Stimulated activated naive B cell treated with anti-CD40 and anti-IgM and Interleukin-4, amounts not matched to agents 10 μg/mL and 1 μg/mL and 100 μg/mL, for 72 hours (primary cell): ENCODE data around the gene PTP4A2.

Source experiments
- ATAC-seq, 2 donors: fragments of 150-1000 bp; cut with Tn5 transposase; replicated peaks; 2 replicates each; pipeline ENCODE4 v1.10.0; 2021; ENCODE audit warnings: moderate library complexity in 1 of 2
- DNase-seq: peaks from one replicate; pipeline ENCODE4 v3.0.0; 2021
- H3K27ac Mint-ChIP-seq: one replicate; pipeline ENCODE4 v1.8.0; 2022; ENCODE audit warnings: mild to moderate bottlenecking, mixed read lengths
- H3K27me3 Mint-ChIP-seq, 2 donors: one replicate each; pipeline ENCODE4 v1.8.0; 2022; ENCODE audit warnings: mixed read lengths in 2 of 2
- H3K36me3 Mint-ChIP-seq, 2 donors: one replicate each; pipeline ENCODE4 v1.8.0; 2022; ENCODE audit warnings: mixed read lengths in 2 of 2, mild to moderate bottlenecking in 1 of 2
- H3K4me1 Mint-ChIP-seq, 2 donors: one replicate each; pipeline ENCODE4 v1.8.0; 2022; ENCODE audit warnings: mixed read lengths in 2 of 2, mild to moderate bottlenecking in 1 of 2
- H3K4me3 Mint-ChIP-seq, 2 donors: one replicate each; pipeline ENCODE4 v1.8.0; 2022; ENCODE audit warnings: mild to moderate bottlenecking in 2 of 2, mixed read lengths in 2 of 2, moderate library complexity in 1 of 2
- H3K9me3 Mint-ChIP-seq, 2 donors: one replicate each; pipeline ENCODE4 v1.8.0; 2022; ENCODE audit warnings: mixed read lengths in 2 of 2, mild to moderate bottlenecking in 1 of 2

Gene PTP4A2

DNA sequence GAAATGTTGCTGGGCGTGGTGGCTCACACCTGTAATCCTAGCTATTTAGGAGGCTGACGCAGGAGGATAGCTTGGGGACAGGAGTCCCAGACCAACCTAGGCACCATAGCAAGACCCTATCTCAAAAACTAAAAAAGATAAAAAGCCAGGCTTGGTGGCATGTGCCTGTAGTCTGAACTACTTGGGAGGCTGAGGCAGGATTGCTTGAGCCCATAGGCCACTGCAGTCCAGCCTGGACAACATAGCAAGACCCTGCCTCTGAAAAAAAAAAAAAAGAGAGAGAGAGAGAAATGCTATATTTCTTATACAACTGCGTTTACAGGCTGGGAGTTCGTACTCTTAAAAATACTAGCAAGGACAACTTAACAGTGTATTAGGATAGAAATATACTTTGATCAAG, 76.1 kb downstream of the PTP4A2 start:
- Mint-ChIP-seq H3K4me1 (peaks cover 6 to 9% of the 10 kb centered on the region in 2 donors), H3K4me3 (no peak overlapping the region), H3K27me3 (no peaks in the 10 kb centered on the region), H3K27ac (no peak overlapping the region), H3K9me3 (no peaks in the 10 kb centered on the region), H3K36me3 (no peaks in the 10 kb centered on the region)
- no peak for DNase-seq
- no peak for ATAC-seq

DNA sequence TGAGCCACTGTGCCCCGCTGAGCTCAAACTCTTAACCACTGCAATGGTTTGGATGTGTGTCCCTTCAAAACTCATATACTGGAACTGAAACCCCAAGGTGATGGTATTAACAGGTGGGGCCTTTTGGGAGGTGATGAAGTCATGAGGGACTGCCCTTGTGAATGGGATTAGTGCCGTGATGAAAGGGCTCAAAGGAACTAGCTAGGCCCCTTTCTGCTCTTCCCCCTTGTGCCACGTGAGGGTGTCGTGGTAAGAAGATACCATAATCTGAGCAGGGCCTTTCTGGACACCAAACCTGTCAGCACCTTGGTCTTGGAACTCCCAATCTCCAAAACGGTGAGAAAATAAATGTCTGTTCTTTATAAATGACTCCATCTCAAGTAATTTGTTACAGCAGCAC, 76.8 kb downstream of the PTP4A2 start:
- no peaks in the 10 kb centered on the region for H3K9me3 Mint-ChIP-seq
- no peak for DNase-seq
- no peak overlapping the region for H3K27ac Mint-ChIP-seq
- no peak overlapping the region for H3K4me3 Mint-ChIP-seq
- no peaks in the 10 kb centered on the region for H3K27me3 Mint-ChIP-seq
- H3K4me1 Mint-ChIP-seq, result peaks cover under 1 to 2% of the 10 kb centered on the region in 2 donors
- peak; percentile 49 to 80 for ATAC-seq
- no peaks in the 10 kb centered on the region for H3K36me3 Mint-ChIP-seq

DNA sequence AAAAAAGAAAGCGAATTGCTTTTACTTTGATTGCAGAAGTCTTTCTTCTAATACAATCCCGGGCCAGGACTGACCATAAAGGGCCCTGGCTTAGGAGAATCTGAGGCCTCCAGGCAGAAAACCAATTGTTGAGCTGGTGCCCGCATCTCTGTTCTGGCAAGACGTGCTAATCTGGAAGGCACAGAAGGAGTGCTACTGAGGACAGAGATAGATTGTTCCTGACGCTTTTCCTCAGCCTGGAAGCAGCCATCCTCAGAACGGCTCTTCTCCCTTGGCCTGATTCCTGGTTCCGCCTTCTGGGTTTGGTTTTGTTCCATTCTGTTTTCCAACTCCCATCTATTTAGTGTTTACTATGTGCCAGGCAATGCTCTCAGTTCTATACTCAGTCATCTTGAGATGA, 77.6 kb downstream of the PTP4A2 start:
- H3K36me3 Mint-ChIP-seq, result no peaks in the 10 kb centered on the region
- no peaks in the 10 kb centered on the region for H3K9me3 Mint-ChIP-seq
- no peak for DNase-seq
- H3K27ac Mint-ChIP-seq, result no peak overlapping the region
- no peaks in the 10 kb centered on the region for H3K4me1 Mint-ChIP-seq
- no peaks in the 10 kb centered on the region for H3K27me3 Mint-ChIP-seq
- H3K4me3 Mint-ChIP-seq, result no peak overlapping the region
- ATAC-seq, result no peak

DNA sequence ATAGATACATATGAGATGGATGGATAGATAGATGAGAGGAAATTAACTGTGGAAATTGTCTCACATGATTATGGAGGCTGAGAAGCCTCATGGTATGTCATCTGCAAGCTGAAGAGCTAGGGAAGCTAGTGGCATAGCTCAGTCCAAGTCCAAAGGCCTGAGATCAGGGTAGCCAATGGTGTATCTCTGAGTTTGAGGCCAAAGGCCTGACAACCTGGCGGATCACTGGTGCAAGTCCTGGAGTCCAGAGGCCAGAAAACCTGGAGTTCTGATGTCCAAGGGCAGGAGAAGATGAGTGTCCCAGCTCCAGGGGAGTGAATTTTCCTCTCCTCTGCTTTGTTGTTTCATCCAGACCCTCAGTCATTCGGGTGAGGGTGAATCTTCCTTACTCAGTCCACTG, 78.4 kb downstream of the PTP4A2 start:
- H3K36me3 Mint-ChIP-seq, result no peaks in the 10 kb centered on the region
- ATAC-seq (no peak), DNase-seq (no peak)
- no peaks in the 10 kb centered on the region for H3K4me1 Mint-ChIP-seq
- no peaks in the 10 kb centered on the region for H3K9me3 Mint-ChIP-seq
- H3K27ac Mint-ChIP-seq, result no peak overlapping the region
- H3K27me3 Mint-ChIP-seq, result no peaks in the 10 kb centered on the region
- no peak overlapping the region for H3K4me3 Mint-ChIP-seq

DNA sequence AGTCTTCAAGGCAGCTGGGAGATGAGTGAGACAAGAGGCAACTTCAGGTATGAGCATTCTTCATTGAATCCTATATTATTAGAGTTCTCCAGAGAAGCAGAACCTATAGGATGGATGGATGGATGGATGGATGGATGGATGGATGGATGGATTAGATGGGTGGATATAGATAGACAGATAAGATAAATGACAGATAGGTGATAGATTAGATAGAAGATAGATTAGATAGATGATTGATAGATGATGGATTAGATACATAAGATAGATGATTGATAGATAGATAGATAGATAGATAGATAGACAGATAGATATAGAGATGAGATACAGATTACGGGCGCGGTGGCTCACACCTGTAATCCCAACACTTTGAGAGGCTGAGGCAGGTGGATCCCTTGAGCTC, 79.1 kb downstream of the PTP4A2 start:
- Mint-ChIP-seq H3K27ac (no peak overlapping the region), H3K4me1 (no peaks in the 10 kb centered on the region), H3K27me3 (no peaks in the 10 kb centered on the region), H3K4me3 (no peak overlapping the region), H3K36me3 (no peaks in the 10 kb centered on the region), H3K9me3 (no peaks in the 10 kb centered on the region)
- DNase-seq (no peak), ATAC-seq (no peak)

DNA sequence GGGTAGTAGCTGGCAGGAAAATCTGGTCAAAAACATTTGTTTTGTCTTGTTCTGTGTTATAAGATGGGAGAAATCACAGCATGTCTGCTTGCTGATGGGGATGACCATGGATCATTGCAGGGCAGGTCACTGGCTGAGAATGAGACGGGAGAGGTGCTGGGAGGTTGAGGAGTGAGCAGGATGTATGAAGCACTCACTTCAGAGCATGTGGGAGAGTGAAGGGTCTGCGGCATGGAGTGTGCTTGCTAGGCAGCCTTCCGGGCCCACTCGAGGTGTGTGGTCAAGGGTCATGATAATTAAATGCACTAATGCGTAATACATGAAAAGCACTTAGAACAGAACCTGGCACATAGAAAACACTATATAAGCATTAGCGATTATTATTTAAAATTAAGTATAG, 80.3 kb downstream of the PTP4A2 start:
- Mint-ChIP-seq H3K4me1 (no peaks in the 10 kb centered on the region), H3K4me3 (no peak overlapping the region), H3K27me3 (no peaks in the 10 kb centered on the region), H3K36me3 (no peaks in the 10 kb centered on the region), H3K9me3 (no peaks in the 10 kb centered on the region), H3K27ac (no peak overlapping the region)
- ATAC-seq (no peak), DNase-seq (no peak)
